GM08714 (cell line): ENCODE results near the gene TPD52L1.
"Not testable (repeated sequence)": the region's sequence is repeated elsewhere in the genome, so short reads cannot be mapped to it uniquely, and the experiment has no call there.

ENCODE experiments used
- H3K4me3 ChIP-seq: fragments of 200-500 bp; sonication (Bioruptor generic); 2 replicates; pipeline ENCODE4 v1.5.1; 2014; ENCODE audit warnings: mild to moderate bottlenecking, low read length, inconsistent platforms
- ZNF274 ChIP-seq: IDR thresholded peaks from 2 replicates; pipeline ENCODE4 v1.6.1; 2012; ENCODE audit warnings: mild to moderate bottlenecking, low read depth, low read length

Gene TPD52L1

GRCh38 chr6:125264476-125264875, 110.9 kb downstream of the TPD52L1 start:
- no peak for TF ChIP-seq ZNF274
- H3K4me3 ChIP-seq, result no peak overlapping the region

GRCh38 chr6:125267806-125268523, 114.4 kb downstream of the TPD52L1 start:
- TF ChIP-seq ZNF274, result no peak

GRCh38 chr6:125268765-125269164, 115.2 kb downstream of the TPD52L1 start:
- H3K4me3 ChIP-seq, result no peak overlapping the region
- TF ChIP-seq ZNF274, result no peak

More at GRCh38 chr6:125267806-125268523, 114.4 kb downstream of the TPD52L1 start:
- H3K4me3 ChIP-seq, result no peak overlapping the region

- TF ChIP-seq ZNF274, result no peak
- no peak overlapping the region for H3K4me3 ChIP-seq
Observed at GRCh38 chr6:125269328-125269985, 115.9 kb downstream of the TPD52L1 start.

- no peak overlapping the region for H3K4me3 ChIP-seq
- TF ChIP-seq ZNF274, result no peak
Observed at GRCh38 chr6:125270380-125270779, 116.8 kb downstream of the TPD52L1 start.

- no peak overlapping the region for H3K4me3 ChIP-seq
- no peak for TF ChIP-seq ZNF274
Observed at GRCh38 chr6:125271486-125272159, 118.0 kb downstream of the TPD52L1 start.

GRCh38 chr6:125273251-125273650, 119.7 kb downstream of the TPD52L1 start:
- H3K4me3 ChIP-seq, result no peak overlapping the region
- no peak for TF ChIP-seq ZNF274

- TF ChIP-seq ZNF274, result no peak
- no peak overlapping the region for H3K4me3 ChIP-seq
Observed at GRCh38 chr6:125273965-125274364, 120.4 kb downstream of the TPD52L1 start.

GRCh38 chr6:125274935-125275334, 121.4 kb downstream of the TPD52L1 start:
- TF ChIP-seq ZNF274, result no peak
- H3K4me3 ChIP-seq, result no peak overlapping the region

- no peak for TF ChIP-seq ZNF274
- H3K4me3 ChIP-seq, result no peak overlapping the region
Observed at GRCh38 chr6:125275779-125276178, 122.2 kb downstream of the TPD52L1 start.

GRCh38 chr6:125277838-125278237, 124.3 kb downstream of the TPD52L1 start:
- no peak overlapping the region for H3K4me3 ChIP-seq
- TF ChIP-seq ZNF274, result no peak

GRCh38 chr6:125279961-125280360, 126.4 kb downstream of the TPD52L1 start:
- no peak for TF ChIP-seq ZNF274
- no peak overlapping the region for H3K4me3 ChIP-seq

- H3K4me3 ChIP-seq, result not testable (repeated sequence)
Observed at GRCh38 chr6:125280370-125281035, 126.9 kb downstream of the TPD52L1 start.

- not testable (repeated sequence) for H3K4me3 ChIP-seq
Observed at GRCh38 chr6:125282470-125282869, 128.9 kb downstream of the TPD52L1 start.
